CD4-positive, alpha-beta T cell (primary cell): ENCODE data around the gene BNC1. TPM values are rescaled to one million over a fixed set of nuclear protein-coding genes. Genes with fewer than 3 reads are reported as not detected.

ENCODE experiments used
- ATAC-seq: fragments of 200-7000 bp; cut with Tn5 transposase; one replicate; pipeline ENCODE4 v1.10.0; 2022; ENCODE audit warnings: mild to moderate bottlenecking; ENCODE audit not compliant: poor library complexity
- CTCF ChIA-PET: fragments of 350-600 bp; sonication (Branson Sonifier 250); formaldehyde crosslinking; loops from one replicate; lab custom pipeline; 2021; ENCODE audit warnings: antibody characterized with exemption, inconsistent platforms; lab: Charles Lee
- POLR2A ChIA-PET: fragments of 350-600 bp; sonication (Branson Sonifier 250); formaldehyde crosslinking; loops from one replicate; lab custom pipeline; 2021; ENCODE audit warnings: antibody characterized with exemption, inconsistent platforms; lab: Charles Lee
- DNase-seq, 14 experiments: peaks; one replicate each; pipeline ENCODE4 v3.0.0-alpha.2; 2013 to 2020; ENCODE audit warnings: mixed read lengths in 2 of 14
- H3K27ac ChIP-seq, 2 donors: one replicate each; pipeline versions ENCODE4 v1.5.1 to v1.7.0; 2013; ENCODE audit warnings: low read length in 2 of 2, low read depth in 1 of 2, mild to moderate bottlenecking in 1 of 2
- H3K27me3 ChIP-seq, 2 experiments: 1 replicate in 1 of 2; 2 replicates in 1 of 2; pipeline versions ENCODE4 v1.6.1 to v1.7.0; 2013; ENCODE audit warnings: low read length in 2 of 2, control low read depth in 1 of 2, mild to moderate bottlenecking in 1 of 2, moderate library complexity in 1 of 2; ENCODE audit not compliant: insufficient read depth in 2 of 2, control insufficient read depth in 1 of 2
- H3K36me3 ChIP-seq: one replicate; pipeline ENCODE4 v1.6.1; 2013; ENCODE audit warnings: low read length, control low read depth; ENCODE audit not compliant: insufficient read depth
- H3K4me1 ChIP-seq: one replicate; pipeline ENCODE4 v1.6.1; 2013; ENCODE audit warnings: low read length, control low read depth; ENCODE audit not compliant: insufficient read depth
- H3K4me3 ChIP-seq: one replicate; pipeline ENCODE4 v1.5.1; 2013; ENCODE audit warnings: mild to moderate bottlenecking, low read length, moderate library complexity
- H3K9me3 ChIP-seq, 2 experiments: 1 replicate in 1 of 2; 2 replicates in 1 of 2; pipeline versions ENCODE4 v1.6.1 to v1.7.0; 2013; ENCODE audit warnings: low read length in 2 of 2, mild to moderate bottlenecking in 2 of 2, control low read depth in 1 of 2, moderate library complexity in 1 of 2; ENCODE audit not compliant: control insufficient read depth in 1 of 2, insufficient read depth in 1 of 2
- H3K27ac Mint-ChIP-seq: one replicate; pipeline ENCODE4 v1.8.0; 2020; ENCODE audit warnings: mixed read lengths
- H3K27me3 Mint-ChIP-seq: one replicate; pipeline ENCODE4 v1.8.0; 2021; ENCODE audit warnings: mixed read lengths
- H3K36me3 Mint-ChIP-seq: one replicate; pipeline ENCODE4 v1.8.0; 2021; ENCODE audit warnings: low read depth, mixed read lengths
- H3K4me1 Mint-ChIP-seq: one replicate; pipeline ENCODE4 v1.8.0; 2021; ENCODE audit warnings: low read depth, mixed read lengths
- H3K4me3 Mint-ChIP-seq: one replicate; pipeline ENCODE4 v1.8.0; 2020; ENCODE audit warnings: mild to moderate bottlenecking, mixed read lengths
- H3K9me3 Mint-ChIP-seq: one replicate; pipeline ENCODE4 v1.8.0; 2020; ENCODE audit warnings: mixed read lengths
- intact Hi-C, 2 experiments: fragments of 100-400 bp; cut with DNase I in 1 of 2; cut with micrococcal nuclease in 1 of 2; formaldehyde crosslinking; loops; one replicate each; pipeline versions ENCODE4 v1.15.1 to v1.9.0; 2023 to 2025; cut with DNase I, micrococcal nuclease
- total RNA-seq, 174 experiments: library from RNA in 2 of 174; stranded (reverse) in 2 of 174; gene quantifications; one replicate each; pipeline ENCODE4 v1.2.3 and lab custom pipeline; 2021 to 2026
- TF ChIP-seq, protein P1 (sequence below): fragments of 200-600 bp; IDR thresholded peaks from one replicate; pipeline ENCODE4 v1.8.0; 2022; ENCODE audit warnings: antibody characterized with exemption, mild to moderate bottlenecking

The BNC1 gene
- total RNA-seq, 2 experiments from 2014 or later: not detected

DNA sequence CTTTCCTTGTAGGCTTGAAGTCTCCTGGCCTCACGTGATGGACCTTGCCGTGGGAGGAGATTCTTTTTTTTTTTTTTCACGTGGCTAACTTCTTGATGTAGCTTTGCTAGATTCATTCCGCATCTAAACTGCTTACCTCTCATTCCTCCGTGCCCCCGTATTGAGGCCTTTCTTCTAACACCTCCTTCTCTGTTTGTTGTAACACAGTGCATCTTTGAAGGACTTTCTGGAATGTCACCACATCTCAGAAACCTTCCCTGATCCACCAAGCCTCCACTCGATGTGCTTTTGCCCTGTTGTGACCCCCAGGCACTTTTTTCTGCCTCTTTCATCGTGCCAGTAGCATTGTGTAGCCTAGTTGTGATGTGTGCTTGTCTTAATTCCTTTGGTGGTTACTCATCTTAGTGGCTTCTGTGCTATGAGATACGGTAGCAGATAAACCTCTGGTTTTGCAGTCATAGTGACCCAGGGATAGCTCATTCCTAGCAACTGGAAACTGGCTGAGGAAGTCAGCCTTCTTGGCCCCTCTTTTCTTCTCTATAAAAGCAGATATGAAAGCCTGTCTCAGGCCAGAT is 1.6 kb upstream of the BNC1 start:
- ATAC-seq (no peak), DNase-seq (no peak)
- H3K4me3 Mint-ChIP-seq: peak overlapping the region; percentile 8
- TF ChIP-seq, protein P1, sequence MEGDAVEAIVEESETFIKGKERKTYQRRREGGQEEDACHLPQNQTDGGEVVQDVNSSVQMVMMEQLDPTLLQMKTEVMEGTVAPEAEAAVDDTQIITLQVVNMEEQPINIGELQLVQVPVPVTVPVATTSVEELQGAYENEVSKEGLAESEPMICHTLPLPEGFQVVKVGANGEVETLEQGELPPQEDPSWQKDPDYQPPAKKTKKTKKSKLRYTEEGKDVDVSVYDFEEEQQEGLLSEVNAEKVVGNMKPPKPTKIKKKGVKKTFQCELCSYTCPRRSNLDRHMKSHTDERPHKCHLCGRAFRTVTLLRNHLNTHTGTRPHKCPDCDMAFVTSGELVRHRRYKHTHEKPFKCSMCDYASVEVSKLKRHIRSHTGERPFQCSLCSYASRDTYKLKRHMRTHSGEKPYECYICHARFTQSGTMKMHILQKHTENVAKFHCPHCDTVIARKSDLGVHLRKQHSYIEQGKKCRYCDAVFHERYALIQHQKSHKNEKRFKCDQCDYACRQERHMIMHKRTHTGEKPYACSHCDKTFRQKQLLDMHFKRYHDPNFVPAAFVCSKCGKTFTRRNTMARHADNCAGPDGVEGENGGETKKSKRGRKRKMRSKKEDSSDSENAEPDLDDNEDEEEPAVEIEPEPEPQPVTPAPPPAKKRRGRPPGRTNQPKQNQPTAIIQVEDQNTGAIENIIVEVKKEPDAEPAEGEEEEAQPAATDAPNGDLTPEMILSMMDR: no peak
- no peaks in the 10 kb centered on the region for H3K36me3 Mint-ChIP-seq
- Histone ChIP-seq H3K27me3 (peaks cover 37 to 64% of the 10 kb centered on the region in 2 experiments), H3K27ac (no peak overlapping the region), H3K9me3 (peaks cover 0 to 12% of the 10 kb centered on the region in 2 experiments), H3K4me3 (no peak overlapping the region), H3K36me3 (no peaks in the 10 kb centered on the region), H3K4me1 (peaks cover 12% of the 10 kb centered on the region)
- intact Hi-C loops: no loop called here
- peaks cover 69% of the 10 kb centered on the region for H3K27me3 Mint-ChIP-seq
- H3K9me3 Mint-ChIP-seq: no peaks in the 10 kb centered on the region
- peaks cover 6% of the 10 kb centered on the region for H3K4me1 Mint-ChIP-seq
- ChIA-PET CTCF (no interaction called here), POLR2A (no interaction called here)
- no peak overlapping the region for H3K27ac Mint-ChIP-seq

DNA sequence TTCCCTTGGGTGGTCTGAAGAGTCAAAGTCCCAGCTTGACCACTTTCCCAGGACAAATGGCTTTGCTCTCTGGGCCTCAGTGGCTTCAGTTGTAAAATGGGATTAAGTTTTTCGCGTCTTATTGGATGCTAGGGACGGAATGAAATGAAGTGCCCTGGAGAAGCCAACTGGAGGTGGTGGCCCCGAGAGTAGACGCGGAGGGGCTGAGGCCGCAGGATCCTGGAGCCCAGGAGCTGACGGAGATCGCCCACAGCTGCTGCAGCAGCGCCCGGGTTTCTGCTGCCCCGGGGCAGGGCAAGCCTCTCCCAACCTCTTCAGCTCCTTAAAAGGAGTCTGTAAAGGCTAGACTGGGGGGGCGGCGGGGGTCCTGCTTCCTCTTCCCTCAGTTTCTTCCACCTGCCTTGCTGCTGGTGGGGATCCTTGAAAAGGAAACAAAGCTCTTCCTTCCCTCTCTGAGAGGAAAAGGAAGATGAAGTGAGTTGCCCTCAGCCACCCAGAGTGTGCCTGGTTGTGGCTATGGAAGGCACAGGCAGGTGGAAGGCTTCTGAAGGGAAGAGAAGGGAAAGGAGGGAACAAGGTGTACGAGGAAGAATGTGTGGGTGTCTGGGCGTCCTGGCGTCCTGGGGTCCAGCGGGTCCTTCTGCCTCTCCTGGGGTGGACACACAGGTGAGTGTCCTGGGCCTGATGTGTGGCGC is 967 bp upstream of the BNC1 start:
- ChIA-PET CTCF (no interaction called here), POLR2A (no interaction called here)
- peaks cover 12% of the 10 kb centered on the region for H3K4me1 ChIP-seq
- Mint-ChIP-seq H3K36me3 (no peaks in the 10 kb centered on the region), H3K27ac (no peak overlapping the region), H3K4me3 (no peak overlapping the region), H3K9me3 (no peaks in the 10 kb centered on the region), H3K4me1 (peaks cover 6% of the 10 kb centered on the region), H3K27me3 (peaks cover 76% of the 10 kb centered on the region)
- DNase-seq (no peak), ATAC-seq (no peak)
- TF ChIP-seq, protein P1: no peak
- H3K36me3 ChIP-seq: no peaks in the 10 kb centered on the region
- H3K27ac ChIP-seq: no peak overlapping the region
- H3K4me3 ChIP-seq: no peak overlapping the region
- peaks cover 37 to 70% of the 10 kb centered on the region in 2 experiments for H3K27me3 ChIP-seq
- intact Hi-C loops: no loop called here
- peaks cover 0 to 12% of the 10 kb centered on the region in 2 experiments for H3K9me3 ChIP-seq

DNA sequence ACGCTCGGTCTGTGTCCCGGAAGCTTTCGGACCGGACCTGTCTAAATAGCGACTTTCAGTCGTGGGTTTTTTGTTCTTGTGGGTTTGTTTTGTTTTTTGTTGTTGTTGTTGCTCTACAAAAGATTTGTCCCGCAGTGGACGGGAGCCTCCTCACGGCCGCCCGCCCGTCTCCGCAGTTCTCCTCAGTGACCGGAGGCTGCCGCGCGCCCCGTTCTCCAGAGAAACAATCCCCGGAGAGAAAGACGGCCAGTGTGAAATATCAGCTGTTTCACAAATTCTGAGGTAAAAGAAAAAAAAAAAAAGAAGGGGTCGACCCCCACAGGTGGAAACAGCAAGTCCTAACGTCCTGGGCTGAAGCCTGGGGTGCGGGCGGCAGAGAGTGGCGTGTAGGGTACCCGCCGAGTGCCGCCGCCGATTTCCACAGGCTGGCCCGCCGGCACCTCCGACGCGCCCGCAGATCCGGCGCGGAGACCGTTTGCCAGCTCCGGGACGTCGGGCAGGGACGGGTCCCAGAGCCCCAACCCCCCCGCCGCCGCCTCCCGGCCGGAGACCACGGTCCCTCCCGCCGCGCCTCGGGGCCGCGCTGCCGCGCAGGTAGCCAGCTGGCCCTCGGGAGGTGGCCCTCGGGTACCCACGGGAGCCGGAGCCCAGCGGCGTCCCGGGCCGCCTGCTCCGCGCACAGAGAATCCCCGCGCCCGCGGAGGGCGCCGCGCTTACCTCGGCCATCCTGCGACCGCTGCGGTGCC is 478 bp downstream of the BNC1 start:
- no peak for DNase-seq
- peak overlapping the region; percentile 25 for H3K4me3 Mint-ChIP-seq
- no peaks in the 10 kb centered on the region for H3K9me3 Mint-ChIP-seq
- TF ChIP-seq, protein P1: no peak
- intact Hi-C loops: no loop called here
- Histone ChIP-seq H3K4me1 (peaks cover 12% of the 10 kb centered on the region), H3K27me3 (peaks cover 41 to 82% of the 10 kb centered on the region in 2 experiments), H3K27ac (no peak overlapping the region), H3K9me3 (peaks cover 0 to 12% of the 10 kb centered on the region in 2 experiments), H3K36me3 (no peaks in the 10 kb centered on the region), H3K4me3 (no peak overlapping the region)
- H3K27ac Mint-ChIP-seq: no peak overlapping the region
- H3K36me3 Mint-ChIP-seq: no peaks in the 10 kb centered on the region
- ATAC-seq: no peak
- ChIA-PET POLR2A (no interaction called here), CTCF (no interaction called here)
- H3K27me3 Mint-ChIP-seq: peaks cover 82% of the 10 kb centered on the region
- H3K4me1 Mint-ChIP-seq: peaks cover 6% of the 10 kb centered on the region
